H9 (cell line): Measurements from ENCODE around the gene GDI1. TPM values are rescaled to one million over a fixed set of nuclear protein-coding genes. Genes with fewer than 3 reads are reported as not detected.

Experiments used
- DNase-seq: peaks from one replicate; pipeline ENCODE4 v3.0.0-alpha.2; 2017
- H2AFZ ChIP-seq: one replicate; pipeline ENCODE4 v1.6.1; 2013; ENCODE audit warnings: mild to moderate bottlenecking, low read length, control low read depth, moderate library complexity
- H2AK5ac ChIP-seq: 2 replicates; pipeline ENCODE4 v1.6.1; 2013; ENCODE audit warnings: low read length, control low read depth, mixed read lengths; ENCODE audit not compliant: insufficient read length
- H2BK120ac ChIP-seq: one replicate; pipeline ENCODE4 v1.6.1; 2013; ENCODE audit warnings: low read depth, mild to moderate bottlenecking, low read length, control low read depth, inconsistent platforms; ENCODE audit not compliant: poor library complexity, severe bottlenecking
- H2BK12ac ChIP-seq: 2 replicates; pipeline ENCODE4 v1.6.1; 2013; ENCODE audit warnings: low read length, control low read depth, mixed read lengths, low read depth; ENCODE audit not compliant: insufficient read length
- H2BK15ac ChIP-seq: 2 replicates; pipeline ENCODE4 v1.6.1; 2013; ENCODE audit warnings: low read depth, low read length, control low read depth
- H2BK20ac ChIP-seq: one replicate; pipeline ENCODE4 v1.6.1; 2013; ENCODE audit warnings: low read depth, mild to moderate bottlenecking, low read length, control low read depth, inconsistent platforms; ENCODE audit not compliant: poor library complexity, severe bottlenecking
- H2BK5ac ChIP-seq: 2 replicates; pipeline ENCODE4 v1.6.1; 2013; ENCODE audit warnings: low read length, control low read depth, mixed read lengths; ENCODE audit not compliant: insufficient read length
- H3K14ac ChIP-seq: 2 replicates; pipeline ENCODE4 v1.6.1; 2013; ENCODE audit warnings: low read length, control low read depth; ENCODE audit not compliant: insufficient read depth
- H3K18ac ChIP-seq: 2 replicates; pipeline ENCODE4 v1.6.1; 2013; ENCODE audit warnings: low read depth, mild to moderate bottlenecking, mixed read lengths, low read length, control low read depth; ENCODE audit not compliant: insufficient read length
- H3K23ac ChIP-seq: 2 replicates; pipeline ENCODE4 v1.6.1; 2013; ENCODE audit warnings: low read length, control low read depth, mixed read lengths, low read depth; ENCODE audit not compliant: insufficient read length
- H3K23me2 ChIP-seq: 2 replicates; pipeline ENCODE4 v1.6.1; 2013; ENCODE audit warnings: low read depth, mild to moderate bottlenecking, mixed read lengths, low read length, control low read depth; ENCODE audit not compliant: insufficient read length, poor library complexity, severe bottlenecking
- H3K27ac ChIP-seq: 2 replicates; pipeline ENCODE4 v1.5.1; 2013; ENCODE audit warnings: low read length, control low read depth, mixed read lengths, low read depth; ENCODE audit not compliant: insufficient read length
- H3K27me3 ChIP-seq: 2 replicates; pipeline ENCODE4 v1.6.1; 2013; ENCODE audit warnings: low read length, control low read depth, inconsistent platforms; ENCODE audit not compliant: insufficient read depth
- H3K4ac ChIP-seq: 2 replicates; pipeline ENCODE4 v1.6.1; 2013; ENCODE audit warnings: low read depth, mild to moderate bottlenecking, control low read depth, inconsistent platforms, low read length, moderate library complexity
- H3K4me1 ChIP-seq: 2 replicates; pipeline ENCODE4 v1.6.1; 2013; ENCODE audit warnings: low read length, control low read depth, inconsistent platforms; ENCODE audit not compliant: insufficient read depth
- H3K4me2 ChIP-seq: 2 replicates; pipeline ENCODE4 v1.6.1; 2013; ENCODE audit warnings: low read length, control low read depth, mixed read lengths; ENCODE audit not compliant: insufficient read length, insufficient read depth
- H3K56ac ChIP-seq: 2 replicates; pipeline ENCODE4 v1.6.1; 2013; ENCODE audit warnings: low read depth, mild to moderate bottlenecking, mixed read lengths, low read length, control low read depth; ENCODE audit not compliant: insufficient read length
- H3K79me1 ChIP-seq: 2 replicates; pipeline ENCODE4 v1.6.1; 2013; ENCODE audit warnings: low read depth, mild to moderate bottlenecking, moderate library complexity, low read length, control low read depth, inconsistent platforms; ENCODE audit not compliant: insufficient read depth, poor library complexity, severe bottlenecking
- H3K79me2 ChIP-seq: 2 replicates; pipeline ENCODE4 v1.6.1; 2013; ENCODE audit warnings: low read length, control low read depth, inconsistent platforms; ENCODE audit not compliant: insufficient read depth
- H3K9ac ChIP-seq: 2 replicates; pipeline ENCODE4 v1.6.1; 2013; ENCODE audit warnings: low read length, control low read depth, mixed read lengths; ENCODE audit not compliant: insufficient read length; ENCODE audit errors: extremely low read depth
- H3K9me3 ChIP-seq: one replicate; pipeline ENCODE4 v1.6.1; 2013; ENCODE audit warnings: low read depth, low read length, inconsistent platforms; ENCODE audit not compliant: control insufficient read depth
- H3T11ph ChIP-seq: one replicate; pipeline ENCODE4 v1.6.1; 2013; ENCODE audit warnings: mild to moderate bottlenecking, low read length, control low read depth, inconsistent platforms
- H4K20me1 ChIP-seq: one replicate; pipeline ENCODE4 v1.6.1; 2013; ENCODE audit not compliant: control insufficient read depth, insufficient read length, insufficient read depth
- H4K5ac ChIP-seq: 2 replicates; pipeline ENCODE4 v1.6.1; 2013; ENCODE audit warnings: low read depth, mild to moderate bottlenecking, mixed read lengths, low read length, control low read depth; ENCODE audit not compliant: insufficient read length
- H4K8ac ChIP-seq: replicated peaks from 2 replicates; pipeline ENCODE4 v1.6.1; 2013; ENCODE audit warnings: low read length, control low read depth, mixed read lengths, low read depth; ENCODE audit not compliant: insufficient read length
- H4K91ac ChIP-seq: 2 replicates; pipeline ENCODE4 v1.6.1; 2013; ENCODE audit warnings: low read depth, mild to moderate bottlenecking, moderate library complexity, mixed read lengths, low read length, control low read depth; ENCODE audit not compliant: insufficient read length
- H3K27ac Mint-ChIP-seq, 3 experiments: 2 replicates in 2 of 3; 3 replicates in 1 of 3; pipeline ENCODE4 v1.8.0; 2020 to 2021; ENCODE audit warnings: mixed read lengths in 3 of 3, mild to moderate bottlenecking in 1 of 3, moderate library complexity in 1 of 3
- H3K27me3 Mint-ChIP-seq: 2 replicates; pipeline ENCODE4 v1.8.0; 2021; ENCODE audit warnings: low read depth, mild to moderate bottlenecking, moderate library complexity, mixed read lengths
- H3K36me3 Mint-ChIP-seq, 3 experiments: 2 replicates in 2 of 3; 3 replicates in 1 of 3; pipeline ENCODE4 v1.8.0; 2020 to 2021; ENCODE audit warnings: low read depth in 3 of 3, mixed read lengths in 3 of 3; ENCODE audit not compliant: insufficient read depth in 1 of 3
- H3K4me1 Mint-ChIP-seq, 2 experiments: 2 replicates each; pipeline ENCODE4 v1.8.0; 2020; ENCODE audit warnings: mixed read lengths in 2 of 2
- H3K4me3 Mint-ChIP-seq, 2 experiments: 2 replicates in 1 of 2; 3 replicates in 1 of 2; pipeline ENCODE4 v1.8.0; 2020 to 2021; ENCODE audit warnings: mild to moderate bottlenecking in 2 of 2, mixed read lengths in 2 of 2, moderate library complexity in 1 of 2
- H3K9me3 Mint-ChIP-seq, 2 experiments: 2 replicates in 1 of 2; 3 replicates in 1 of 2; pipeline ENCODE4 v1.8.0; 2020; ENCODE audit warnings: mild to moderate bottlenecking in 2 of 2, mixed read lengths in 2 of 2, moderate library complexity in 1 of 2
- CTCF ChIP-seq: fragments of 200-600 bp; sonication (generic); conservative IDR thresholded peaks from 3 replicates; pipeline ENCODE4 v1.8.0; 2021; ENCODE audit warnings: antibody characterized with exemption, mild to moderate bottlenecking
- WGBS: extraction: QIAGEN DNeasy Blood & Tissue Kit; methylation state at CpG from one replicate; pipeline ENCODE4 v1.1.7; 2013; ENCODE audit warnings: missing lambda C conversion rate, low lambda C conversion rate, mixed read lengths; ENCODE audit not compliant: insufficient read length; ENCODE audit errors: extremely low coverage; 5-methylcytosine and 5-hydroxymethylcytosine counted together
- total RNA-seq: library from RNA; stranded (reverse); gene quantifications from 2 replicates; pipeline ENCODE4 v1.2.1, GENCODE V29; 2021

The GDI1 gene
- total RNA-seq, 1 experiment from 2014 or later = 111 TPM

- H2BK20ac ChIP-seq = no peak within 1 kb of the TSS
- peak within 1 kb of the TSS; percentile 85 for H2BK5ac ChIP-seq
- DNase-seq = peak; percentile 95
- Mint-ChIP-seq H3K36me3 (peaks cover 30 to 40% (median 30%) of the 10 kb centered on the region in 3 experiments), H3K4me3 (peak within 1 kb of the TSS; percentile 96 to 97), H3K27me3 (peaks cover 5% of the 10 kb centered on the region), H3K27ac (peak within 1 kb of the TSS; percentile 97 to 99 (median 99)), H3K4me1 (peaks cover 0 to 15% of the 10 kb centered on the region in 2 experiments; a peak in 2 of 4 replicates), H3K9me3 (peaks cover 54 to 55% of the 10 kb centered on the region in 2 experiments)
- H3K23ac ChIP-seq = no peak within 1 kb of the TSS
- peaks cover 27% of the 10 kb centered on the region for H3K9me3 ChIP-seq
- no peak within 1 kb of the TSS for H2AK5ac ChIP-seq
- no peaks in the 10 kb centered on the region for H3K27me3 ChIP-seq
- no peaks in the 10 kb centered on the region for H4K20me1 ChIP-seq
- peak within 1 kb of the TSS; percentile 39 for H2BK120ac ChIP-seq
- WGBS = no CpG with 5 or more reads among the region's 69 CpGs
- peak within 1 kb of the TSS; percentile 91 for H3K4me2 ChIP-seq
- H4K8ac ChIP-seq = no peak within 1 kb of the TSS
- H3K4me1 ChIP-seq = no peaks in the 10 kb centered on the region
- peak within 1 kb of the TSS; percentile 60 for H3K56ac ChIP-seq
- H3K23me2 ChIP-seq = peaks cover 16% of the 10 kb centered on the region
- no peak for TF ChIP-seq CTCF
- peak within 1 kb of the TSS; percentile 72 for H4K5ac ChIP-seq
- H3K4ac ChIP-seq = peak within 1 kb of the TSS; percentile 56
- H3K79me1 ChIP-seq = no peaks in the 10 kb centered on the region
- H4K91ac ChIP-seq = peak within 1 kb of the TSS; percentile 36
- H2AFZ ChIP-seq = no peak within 1 kb of the TSS
- H2BK15ac ChIP-seq = no peak within 1 kb of the TSS
- H3K14ac ChIP-seq = peak within 1 kb of the TSS; percentile 98
- H3K18ac ChIP-seq = peak within 1 kb of the TSS; percentile 96
- peaks cover 3% of the 10 kb centered on the region; the same call in 1 of the 2 replicates for H3K79me2 ChIP-seq
- H3K9ac ChIP-seq = peak within 1 kb of the TSS; percentile 99
- no peak within 1 kb of the TSS for H3T11ph ChIP-seq
- H2BK12ac ChIP-seq = no peak within 1 kb of the TSS
- peak within 1 kb of the TSS; percentile 70 for H3K27ac ChIP-seq
Observed at GRCh38 chrX:154397888-154398667, 38.9 kb upstream of the GDI1 start, which contains the start of gene RPL10. Gene RPL10, plus strand, starts transcription at chrX:154398377. Its CDS starts 143 bp downstream, at chrX:154398520.
